HEK293 (cell line): ENCODE measurements around the gene OR4D11.

Experiments used
- CTCF ChIA-PET: fragments of 350-600 bp; formaldehyde crosslinking; extraction: SDS; loops from one replicate; lab custom pipeline; 2021; ENCODE audit warnings: antibody characterized with exemption; lab: Yijun Ruan, JAX
- POLR2A ChIA-PET: fragments of 300-600 bp; formaldehyde crosslinking; extraction: SDS; loops from one replicate; lab custom pipeline; 2020; ENCODE audit warnings: antibody characterized with exemption, inconsistent platforms; lab: Yijun Ruan, JAX
- H3K27ac ChIP-seq: fragments of 200-500 bp; sonication (Bioruptor generic); 2 replicates; pipeline ENCODE4 v1.5.1; 2014; ENCODE audit warnings: low read depth, low read length, control low read depth, inconsistent platforms; ENCODE audit errors: extremely low read depth
- H3K36me3 ChIP-seq, 2 experiments: fragments of 200-500 bp in 1 of 2; sonication (Bioruptor generic) in 1 of 2; 1 replicate in 1 of 2; 2 replicates in 1 of 2; pipeline ENCODE4 v1.5.1; 2014 to 2017; ENCODE audit warnings: inconsistent platforms in 2 of 2, low read length in 2 of 2; ENCODE audit not compliant: control insufficient read depth in 2 of 2, insufficient read depth in 1 of 2
- H3K4me1 ChIP-seq: fragments of 200-500 bp; sonication (Bioruptor generic); 2 replicates; pipeline ENCODE4 v1.5.1; 2014; ENCODE audit warnings: mild to moderate bottlenecking, low read length, inconsistent platforms; ENCODE audit not compliant: control insufficient read depth, insufficient read depth
- H3K4me3 ChIP-seq: 2 replicates; pipeline ENCODE4 v1.5.1; 2011; ENCODE audit warnings: low read depth, mild to moderate bottlenecking, control low read depth, low read length, moderate library complexity
- H3K9me3 ChIP-seq: fragments of 200-500 bp; sonication (Bioruptor generic); 2 replicates; pipeline ENCODE4 v1.5.1; 2014; ENCODE audit warnings: low read depth, low read length, inconsistent platforms; ENCODE audit not compliant: control insufficient read depth, insufficient read depth
- SCRT1 ChIP-seq: fragments of 450-650 bp; formaldehyde crosslinking; IDR thresholded peaks from 2 replicates; pipeline ENCODE4 v1.5.1; 2016; ENCODE audit warnings: missing biosample characterization, missing genetic modification characterization, borderline replicate concordance
- SP2 ChIP-seq: fragments of 450-650 bp; formaldehyde crosslinking; IDR thresholded peaks from 2 replicates; pipeline ENCODE4 v1.5.1; 2016; ENCODE audit warnings: missing biosample characterization, missing genetic modification characterization
- ZBTB1 ChIP-seq: fragments of 450-650 bp; formaldehyde crosslinking; IDR thresholded peaks from 2 replicates; pipeline ENCODE4 v1.5.1; 2016; ENCODE audit warnings: missing biosample characterization, missing genetic modification characterization
- ZNF146 ChIP-seq: fragments of 450-650 bp; formaldehyde crosslinking; IDR thresholded peaks from 2 replicates; pipeline ENCODE4 v1.5.1; 2016; ENCODE audit warnings: missing biosample characterization, missing genetic modification characterization
- ZNF174 ChIP-seq: fragments of 450-650 bp; formaldehyde crosslinking; IDR thresholded peaks from 2 replicates; pipeline ENCODE4 v1.5.0; 2017; ENCODE audit warnings: missing biosample characterization, mild to moderate bottlenecking, missing genetic modification characterization
- ZNF266 ChIP-seq: fragments of 450-650 bp; formaldehyde crosslinking; IDR thresholded peaks from 2 replicates; pipeline ENCODE4 v1.5.1; 2016; ENCODE audit warnings: missing biosample characterization, missing genetic modification characterization, low read depth
- ZNF398 ChIP-seq: fragments of 450-650 bp; formaldehyde crosslinking; IDR thresholded peaks from 2 replicates; pipeline ENCODE4 v1.5.1; 2017; ENCODE audit warnings: missing biosample characterization, missing genetic modification characterization
- ZNF501 ChIP-seq: fragments of 450-650 bp; formaldehyde crosslinking; IDR thresholded peaks from 2 replicates; pipeline ENCODE4 v1.5.1; 2016; ENCODE audit warnings: missing biosample characterization, missing genetic modification characterization
- ZNF514 ChIP-seq: fragments of 450-650 bp; formaldehyde crosslinking; IDR thresholded peaks from 2 replicates; pipeline ENCODE4 v1.5.1; 2016; ENCODE audit warnings: missing biosample characterization, missing genetic modification characterization
- ZNF518A ChIP-seq: fragments of 450-650 bp; formaldehyde crosslinking; conservative IDR thresholded peaks from 2 replicates; pipeline ENCODE4 v1.5.1; 2016; ENCODE audit warnings: low read depth, missing biosample characterization, missing genetic modification characterization
- ZNF610 ChIP-seq: fragments of 450-650 bp; formaldehyde crosslinking; IDR thresholded peaks from 2 replicates; pipeline ENCODE4 v1.5.1; 2016; ENCODE audit warnings: missing biosample characterization, missing genetic modification characterization, borderline replicate concordance
- ZNF654 ChIP-seq: fragments of 450-650 bp; formaldehyde crosslinking; IDR thresholded peaks from 2 replicates; pipeline ENCODE4 v1.5.1; 2016; ENCODE audit warnings: low read depth, missing biosample characterization, missing genetic modification characterization
- ZNF792 ChIP-seq: fragments of 450-650 bp; formaldehyde crosslinking; IDR thresholded peaks from 2 replicates; pipeline ENCODE4 v1.5.1; 2016; ENCODE audit warnings: missing biosample characterization, missing genetic modification characterization
- ZXDB ChIP-seq: fragments of 450-650 bp; formaldehyde crosslinking; IDR thresholded peaks from 2 replicates; pipeline ENCODE4 v1.5.1; 2016; ENCODE audit warnings: missing biosample characterization, missing genetic modification characterization
- TF ChIP-seq, protein P1 (sequence below): fragments of 450-650 bp; formaldehyde crosslinking; IDR thresholded peaks from 2 replicates; pipeline ENCODE4 v1.5.1; 2017; ENCODE audit warnings: missing biosample characterization, missing genetic modification characterization

OR4D11 gene

GRCh38 chr11:59553323-59553722, 49.9 kb downstream of the OR4D11 start:
- CTCF ChIA-PET = no interaction called here
- TF ChIP-seq ZXDB (tag by site-specific recombination) (no peak), ZNF514 (tag by site-specific recombination) (no peak), ZNF266 (tag by site-specific recombination) (no peak), ZNF146 (tag by site-specific recombination) (no peak), ZNF610 (no peak), SCRT1 (tag by site-specific recombination) (no peak), ZBTB1 (no peak), ZNF174 (tag by site-specific recombination) (no peak), ZNF654 (tag by site-specific recombination) (no peak), ZNF518A (tag by site-specific recombination) (no peak), ZNF501 (tag by site-specific recombination) (no peak), ZNF792 (tag by site-specific recombination) (no peak), ZNF398 (tag by site-specific recombination) (no peak), SP2 (tag by site-specific recombination) (no peak)
- TF ChIP-seq, protein P1, sequence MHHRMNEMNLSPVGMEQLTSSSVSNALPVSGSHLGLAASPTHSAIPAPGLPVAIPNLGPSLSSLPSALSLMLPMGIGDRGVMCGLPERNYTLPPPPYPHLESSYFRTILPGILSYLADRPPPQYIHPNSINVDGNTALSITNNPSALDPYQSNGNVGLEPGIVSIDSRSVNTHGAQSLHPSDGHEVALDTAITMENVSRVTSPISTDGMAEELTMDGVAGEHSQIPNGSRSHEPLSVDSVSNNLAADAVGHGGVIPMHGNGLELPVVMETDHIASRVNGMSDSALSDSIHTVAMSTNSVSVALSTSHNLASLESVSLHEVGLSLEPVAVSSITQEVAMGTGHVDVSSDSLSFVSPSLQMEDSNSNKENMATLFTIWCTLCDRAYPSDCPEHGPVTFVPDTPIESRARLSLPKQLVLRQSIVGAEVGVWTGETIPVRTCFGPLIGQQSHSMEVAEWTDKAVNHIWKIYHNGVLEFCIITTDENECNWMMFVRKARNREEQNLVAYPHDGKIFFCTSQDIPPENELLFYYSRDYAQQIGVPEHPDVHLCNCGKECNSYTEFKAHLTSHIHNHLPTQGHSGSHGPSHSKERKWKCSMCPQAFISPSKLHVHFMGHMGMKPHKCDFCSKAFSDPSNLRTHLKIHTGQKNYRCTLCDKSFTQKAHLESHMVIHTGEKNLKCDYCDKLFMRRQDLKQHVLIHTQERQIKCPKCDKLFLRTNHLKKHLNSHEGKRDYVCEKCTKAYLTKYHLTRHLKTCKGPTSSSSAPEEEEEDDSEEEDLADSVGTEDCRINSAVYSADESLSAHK (tag by site-specific recombination) = no peak

More at GRCh38 chr11:59553323-59553722, 49.9 kb downstream of the OR4D11 start:
- Histone ChIP-seq H3K4me1 (no peaks in the 10 kb centered on the region), H3K4me3 (no peak overlapping the region), H3K9me3 (no peaks in the 10 kb centered on the region), H3K36me3 (no peaks in the 10 kb centered on the region), H3K27ac (no peak overlapping the region)
- POLR2A ChIA-PET = no interaction called here
